Activated CD8-positive, alpha-beta T cell treated with anti-CD3 and anti-CD28 coated beads for 36 hours (primary cell): Measurements from ENCODE around the gene NDUFC2. TPM values are rescaled to one million over a fixed set of nuclear protein-coding genes. Genes with fewer than 3 reads are reported as not detected.

Experiments
- ATAC-seq: fragments of 200-7000 bp; cut with Tn5 transposase; one replicate; pipeline ENCODE4 v1.10.0; 2021; ENCODE audit warnings: mild to moderate bottlenecking, moderate library complexity
- CTCF ChIA-PET: fragments of 350-600 bp; sonication (Branson Sonifier 250); formaldehyde crosslinking; loops from one replicate; lab custom pipeline; 2021; ENCODE audit warnings: antibody characterized with exemption; lab: Charles Lee
- POLR2A ChIA-PET: fragments of 350-600 bp; sonication (Branson Sonifier 250); formaldehyde crosslinking; loops from one replicate; lab custom pipeline; 2021; ENCODE audit warnings: antibody characterized with exemption; lab: Charles Lee
- DNase-seq: peaks from one replicate; pipeline ENCODE4 v3.0.0-alpha.2; 2020
- H3K27ac Mint-ChIP-seq: one replicate; pipeline ENCODE4 v1.8.0; 2021; ENCODE audit warnings: mild to moderate bottlenecking, mixed read lengths
- H3K27me3 Mint-ChIP-seq: one replicate; pipeline ENCODE4 v1.8.0; 2021; ENCODE audit warnings: mixed read lengths
- H3K36me3 Mint-ChIP-seq: one replicate; pipeline ENCODE4 v1.8.0; 2021; ENCODE audit warnings: low read depth, mixed read lengths
- H3K4me1 Mint-ChIP-seq: one replicate; pipeline ENCODE4 v1.8.0; 2021; ENCODE audit warnings: low read depth, mixed read lengths
- H3K4me3 Mint-ChIP-seq: one replicate; pipeline ENCODE4 v1.8.0; 2021; ENCODE audit warnings: mild to moderate bottlenecking, moderate library complexity, mixed read lengths
- H3K9me3 Mint-ChIP-seq: one replicate; pipeline ENCODE4 v1.8.0; 2021; ENCODE audit warnings: mixed read lengths
- intact Hi-C: fragments of 100-400 bp; cut with micrococcal nuclease; formaldehyde crosslinking; loops from one replicate; pipeline ENCODE4 v1.10.0; 2022
- total RNA-seq, 2 experiments: library from RNA; stranded (reverse); gene quantifications; one replicate each; pipeline ENCODE4 v1.2.3, GENCODE V29; 2021
- TF ChIP-seq, protein P1 (sequence below): fragments of 200-600 bp; IDR thresholded peaks from one replicate; pipeline ENCODE4 v1.8.0; 2022; ENCODE audit warnings: antibody characterized with exemption, mild to moderate bottlenecking

The NDUFC2 gene
- total RNA-seq, 2 experiments from 2014 or later = 169 to 179 TPM

DNA sequence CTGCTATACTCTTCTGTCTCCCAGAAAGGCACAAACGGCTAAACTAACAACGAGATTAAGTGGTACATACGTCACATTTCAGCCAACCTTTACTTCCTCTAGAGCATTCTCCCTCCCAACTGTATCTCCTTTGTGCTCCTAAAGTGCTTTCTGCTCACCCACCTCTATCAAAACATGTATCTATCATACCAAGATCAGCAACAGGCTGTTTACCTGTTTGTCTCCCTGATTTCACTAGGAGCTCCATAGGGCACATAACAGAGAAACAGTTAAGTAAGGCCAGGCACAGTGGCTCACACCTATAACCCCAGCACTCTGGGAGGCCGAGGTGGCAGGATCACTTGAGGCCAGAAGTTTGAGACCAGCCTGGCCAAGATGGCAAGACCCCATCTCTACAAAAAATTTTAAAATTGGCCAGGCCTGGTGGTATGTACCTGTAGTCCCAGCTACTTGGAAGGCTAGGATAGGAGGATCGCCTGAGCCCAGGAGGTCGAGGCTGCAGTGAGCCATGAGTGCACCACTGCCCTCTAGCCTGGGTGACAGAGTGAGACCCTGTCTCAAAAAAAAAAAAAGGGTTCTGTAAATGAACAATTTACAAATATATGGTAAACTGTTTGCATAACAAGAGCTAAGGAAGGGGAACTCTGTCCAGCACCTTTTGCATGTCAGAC is 2.8 kb downstream of the NDUFC2 start:
- intact Hi-C loops = no loop called here
- H3K9me3 Mint-ChIP-seq = no peaks in the 10 kb centered on the region
- peaks cover 45% of the 10 kb centered on the region for H3K4me1 Mint-ChIP-seq
- no peak overlapping the region for H3K4me3 Mint-ChIP-seq
- ChIA-PET POLR2A (interaction anchor here (1.0 to 3.3 kb wide), 3 partner anchors 8 to 112 kb away, joined by 3 to 15 read pairs (median 8); partner anchors contain the start of genes ALG8, KCTD21 and USP35), CTCF (interaction anchor here (1.4 to 1.7 kb wide), 3 partner anchors 8 to 82 kb away, joined by 3 to 7 read pairs (median 6); partner anchors contain the start of gene INTS4)
- DNase-seq (no peak), ATAC-seq (no peak)
- H3K27ac Mint-ChIP-seq = peak overlapping the region; percentile 0
- H3K36me3 Mint-ChIP-seq = peaks cover 22% of the 10 kb centered on the region
- TF ChIP-seq, protein P1, sequence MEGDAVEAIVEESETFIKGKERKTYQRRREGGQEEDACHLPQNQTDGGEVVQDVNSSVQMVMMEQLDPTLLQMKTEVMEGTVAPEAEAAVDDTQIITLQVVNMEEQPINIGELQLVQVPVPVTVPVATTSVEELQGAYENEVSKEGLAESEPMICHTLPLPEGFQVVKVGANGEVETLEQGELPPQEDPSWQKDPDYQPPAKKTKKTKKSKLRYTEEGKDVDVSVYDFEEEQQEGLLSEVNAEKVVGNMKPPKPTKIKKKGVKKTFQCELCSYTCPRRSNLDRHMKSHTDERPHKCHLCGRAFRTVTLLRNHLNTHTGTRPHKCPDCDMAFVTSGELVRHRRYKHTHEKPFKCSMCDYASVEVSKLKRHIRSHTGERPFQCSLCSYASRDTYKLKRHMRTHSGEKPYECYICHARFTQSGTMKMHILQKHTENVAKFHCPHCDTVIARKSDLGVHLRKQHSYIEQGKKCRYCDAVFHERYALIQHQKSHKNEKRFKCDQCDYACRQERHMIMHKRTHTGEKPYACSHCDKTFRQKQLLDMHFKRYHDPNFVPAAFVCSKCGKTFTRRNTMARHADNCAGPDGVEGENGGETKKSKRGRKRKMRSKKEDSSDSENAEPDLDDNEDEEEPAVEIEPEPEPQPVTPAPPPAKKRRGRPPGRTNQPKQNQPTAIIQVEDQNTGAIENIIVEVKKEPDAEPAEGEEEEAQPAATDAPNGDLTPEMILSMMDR = no peak
- no peaks in the 10 kb centered on the region for H3K27me3 Mint-ChIP-seq

DNA sequence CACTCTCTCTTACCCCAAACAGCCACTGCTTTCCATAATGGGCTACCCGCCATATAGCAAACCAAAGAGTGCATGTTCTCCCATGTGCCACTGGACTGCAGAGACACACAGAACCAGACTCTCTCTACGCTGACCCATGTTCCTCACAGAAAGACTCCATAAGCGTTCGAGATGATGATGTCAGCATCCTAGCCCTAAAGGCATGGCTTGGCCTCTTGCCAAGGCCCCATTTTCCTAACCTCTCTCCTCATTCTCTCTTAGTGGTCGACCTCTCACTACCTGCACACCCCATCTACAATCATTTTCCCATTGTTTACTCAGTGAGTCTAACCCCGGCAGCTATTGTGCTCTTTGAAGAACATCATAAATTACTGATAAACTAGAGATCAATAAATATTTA is 4.9 kb downstream of the NDUFC2 start:
- no peaks in the 10 kb centered on the region for H3K27me3 Mint-ChIP-seq
- TF ChIP-seq, protein P1 = no peak
- POLR2A ChIA-PET = no interaction called here
- intact Hi-C loops = no loop called here
- DNase-seq = no peak
- no peak for ATAC-seq
- no peak overlapping the region for H3K4me3 Mint-ChIP-seq
- H3K9me3 Mint-ChIP-seq = no peaks in the 10 kb centered on the region
- CTCF ChIA-PET = no interaction called here
- H3K36me3 Mint-ChIP-seq = peaks cover 30% of the 10 kb centered on the region
- peaks cover 30% of the 10 kb centered on the region for H3K4me1 Mint-ChIP-seq
- no peak overlapping the region for H3K27ac Mint-ChIP-seq

DNA sequence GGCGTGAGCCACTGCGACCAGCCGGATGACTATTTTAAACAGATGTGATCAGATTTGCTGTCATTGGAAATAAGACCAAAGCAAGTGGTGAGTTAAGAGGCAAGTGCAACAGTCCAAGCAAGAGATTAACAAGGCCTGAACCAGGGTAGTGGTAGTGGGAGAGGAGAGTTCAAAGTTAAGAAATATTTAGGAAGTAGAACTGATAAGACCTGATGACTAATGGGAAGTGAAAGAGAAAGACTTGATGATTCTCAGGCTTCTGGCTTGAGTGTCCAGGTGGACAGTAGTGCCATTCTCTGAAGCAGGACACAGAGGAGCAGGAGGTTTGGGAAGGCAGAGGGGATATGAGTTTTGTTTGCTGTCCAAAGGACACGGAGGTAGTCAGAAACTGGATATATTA is 7.2 kb downstream of the NDUFC2 start:
- POLR2A ChIA-PET = no interaction called here
- CTCF ChIA-PET = interaction anchor here (2.1 kb wide), 1 partner anchor 26 kb away, joined by 11 read pairs; no protein-coding TSS in a partner anchor

DNA sequence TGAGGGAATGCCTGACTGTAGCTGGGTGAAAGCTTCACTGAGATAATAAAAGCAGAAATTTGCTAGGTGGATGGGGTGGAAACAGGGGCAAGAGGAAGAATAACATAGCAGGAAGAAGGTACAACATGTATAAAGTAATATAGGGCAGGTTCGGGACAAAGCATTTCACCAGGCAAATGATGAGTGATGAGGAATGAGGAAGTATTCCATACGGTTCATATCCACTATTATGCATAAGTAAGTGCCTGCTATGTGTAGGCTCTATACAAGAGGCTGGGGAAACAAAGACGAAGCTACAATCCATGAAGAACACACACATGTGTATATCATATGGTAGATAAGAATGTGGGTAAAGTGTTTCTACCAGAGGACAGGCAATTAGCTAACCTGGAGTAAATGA is 7.9 kb downstream of the NDUFC2 start:
- ChIA-PET CTCF (interaction anchor here (2.1 kb wide), 1 partner anchor 26 kb away, joined by 11 read pairs; no protein-coding TSS in a partner anchor), POLR2A (interaction anchor here (0.6 kb wide), 1 partner anchor 261 kb away, joined by 3 read pairs; no protein-coding TSS in a partner anchor)
- H3K27me3 Mint-ChIP-seq = no peaks in the 10 kb centered on the region
- peaks cover 16% of the 10 kb centered on the region for H3K4me1 Mint-ChIP-seq
- H3K9me3 Mint-ChIP-seq = no peaks in the 10 kb centered on the region
- DNase-seq (no peak), ATAC-seq (no peak)
- TF ChIP-seq, protein P1 = no peak
- intact Hi-C loops = no loop called here
- H3K4me3 Mint-ChIP-seq = no peak overlapping the region
- H3K36me3 Mint-ChIP-seq = peaks cover 38% of the 10 kb centered on the region
- H3K27ac Mint-ChIP-seq = peak overlapping the region; percentile 30

More for the DNA sequence above, 7.2 kb downstream of the NDUFC2 start:
- TF ChIP-seq, protein P1 = no peak
- Mint-ChIP-seq H3K9me3 (no peaks in the 10 kb centered on the region), H3K4me1 (peaks cover 20% of the 10 kb centered on the region), H3K36me3 (peaks cover 37% of the 10 kb centered on the region), H3K27me3 (no peaks in the 10 kb centered on the region), H3K4me3 (no peak overlapping the region), H3K27ac (peak overlapping the region; percentile 3)
- DNase-seq = no peak
- intact Hi-C loops = no loop called here
- ATAC-seq = no peak

DNA sequence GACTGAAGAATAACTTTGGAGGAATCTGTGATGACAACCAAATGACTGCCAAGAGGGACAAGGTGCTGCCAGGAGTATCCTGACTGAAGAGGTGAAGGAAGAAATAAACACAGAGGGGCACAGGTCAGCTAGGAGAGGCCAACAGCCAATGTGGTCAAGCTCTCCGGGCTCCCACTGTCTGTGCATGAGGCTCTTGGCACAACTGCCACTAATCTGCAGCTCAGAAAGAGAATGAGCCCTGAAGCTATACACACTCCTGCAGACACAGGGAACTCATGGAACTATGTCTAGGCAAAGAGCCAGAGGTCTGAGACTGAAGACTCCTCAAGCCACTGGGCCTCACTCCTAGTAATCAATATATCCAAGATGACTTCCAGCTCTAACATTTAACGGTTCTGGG is 9.0 kb downstream of the NDUFC2 start:
- intact Hi-C loops = no loop called here
- DNase-seq (no peak), ATAC-seq (no peak)
- CTCF ChIA-PET = interaction anchor here (2.1 kb wide), 1 partner anchor 25 kb away, joined by 11 read pairs; no protein-coding TSS in a partner anchor
- POLR2A ChIA-PET = interaction anchor here (1.1 kb wide), 1 partner anchor 9 kb away, joined by 4 read pairs; the partner anchor contains the start of gene NDUFC2
- no peak overlapping the region for H3K27ac Mint-ChIP-seq
- H3K9me3 Mint-ChIP-seq = no peaks in the 10 kb centered on the region
- TF ChIP-seq, protein P1 = no peak
- no peaks in the 10 kb centered on the region for H3K27me3 Mint-ChIP-seq
- no peak overlapping the region for H3K4me3 Mint-ChIP-seq
- peaks cover 37% of the 10 kb centered on the region for H3K36me3 Mint-ChIP-seq
- H3K4me1 Mint-ChIP-seq = peaks cover 10% of the 10 kb centered on the region
